IMR-90 (cell line): ENCODE results near the gene SYNRG.

Experiments
- BHLHE40 ChIP-seq: fragments of 150-350 bp; IDR thresholded peaks from 2 replicates; pipeline ENCODE4 v1.6.1; 2016; ENCODE audit warnings: mild to moderate bottlenecking, low read depth, low read length
- CEBPB ChIP-seq: IDR thresholded peaks from 2 replicates; pipeline ENCODE4 v1.6.1; 2012; ENCODE audit warnings: low read depth, low read length, improper control_type of control experiment
- CHD1 ChIP-seq: IDR thresholded peaks from 2 replicates; pipeline ENCODE4 v1.6.1; 2012; ENCODE audit warnings: low read depth, low read length, improper control_type of control experiment
- MXI1 ChIP-seq: IDR thresholded peaks from 2 replicates; pipeline ENCODE4 v1.6.1; 2012; ENCODE audit warnings: low read depth, mild to moderate bottlenecking, low read length, moderate library complexity, borderline replicate concordance
- POLR2A ChIP-seq: IDR thresholded peaks from 2 replicates; pipeline ENCODE4 v1.6.1; 2012; ENCODE audit warnings: mild to moderate bottlenecking, low read depth, low read length
- RAD21 ChIP-seq: IDR thresholded peaks from 2 replicates; pipeline ENCODE4 v1.6.1; 2012; ENCODE audit warnings: low read length, improper control_type of control experiment
- RCOR1 ChIP-seq: IDR thresholded peaks from 2 replicates; pipeline ENCODE4 v1.6.1; 2012; ENCODE audit warnings: mild to moderate bottlenecking, low read length, improper control_type of control experiment; ENCODE audit not compliant: insufficient replicate concordance
- TF ChIP-seq, protein P1 (sequence below): conservative IDR thresholded peaks from 2 replicates; pipeline ENCODE4 v1.5.1; 2012; ENCODE audit warnings: mild to moderate bottlenecking, low read depth, low read length, improper control_type of control experiment
- TF ChIP-seq, protein P2 (sequence below): fragments of 150-350 bp; IDR thresholded peaks from 2 replicates; pipeline ENCODE4 v1.6.1; 2017; ENCODE audit warnings: mild to moderate bottlenecking, antibody characterized with exemption, low read length, low read depth

DNA sequence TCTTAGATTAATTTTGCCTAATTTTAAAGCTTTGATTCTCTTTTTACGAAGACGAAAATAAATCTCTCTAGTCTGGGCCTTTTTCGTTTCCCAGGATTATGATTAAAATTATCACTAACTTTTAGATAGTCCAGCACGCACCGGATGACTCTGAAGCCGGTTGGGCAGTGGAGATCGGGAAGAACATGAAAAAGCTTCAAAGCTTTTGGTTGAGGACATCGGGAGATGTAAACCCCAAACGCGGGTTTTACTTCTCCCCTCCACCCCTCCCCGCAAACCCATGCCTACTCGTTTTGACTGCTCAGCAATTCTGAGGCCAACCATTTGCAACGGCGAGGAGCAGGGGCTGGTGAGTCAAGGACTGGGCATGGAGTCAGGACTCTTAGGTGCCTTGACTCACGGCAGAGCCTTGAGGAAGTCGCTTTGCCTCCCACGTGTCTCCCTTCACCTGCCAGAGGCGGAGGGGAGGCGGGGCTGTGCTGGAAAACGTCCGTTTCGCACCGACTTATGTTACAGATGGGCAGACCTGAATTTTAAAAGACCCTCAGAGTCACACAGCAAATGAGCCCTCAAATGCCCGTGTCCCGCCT, 120.5 kb downstream of the SYNRG start:
- TF ChIP-seq, protein P1, sequence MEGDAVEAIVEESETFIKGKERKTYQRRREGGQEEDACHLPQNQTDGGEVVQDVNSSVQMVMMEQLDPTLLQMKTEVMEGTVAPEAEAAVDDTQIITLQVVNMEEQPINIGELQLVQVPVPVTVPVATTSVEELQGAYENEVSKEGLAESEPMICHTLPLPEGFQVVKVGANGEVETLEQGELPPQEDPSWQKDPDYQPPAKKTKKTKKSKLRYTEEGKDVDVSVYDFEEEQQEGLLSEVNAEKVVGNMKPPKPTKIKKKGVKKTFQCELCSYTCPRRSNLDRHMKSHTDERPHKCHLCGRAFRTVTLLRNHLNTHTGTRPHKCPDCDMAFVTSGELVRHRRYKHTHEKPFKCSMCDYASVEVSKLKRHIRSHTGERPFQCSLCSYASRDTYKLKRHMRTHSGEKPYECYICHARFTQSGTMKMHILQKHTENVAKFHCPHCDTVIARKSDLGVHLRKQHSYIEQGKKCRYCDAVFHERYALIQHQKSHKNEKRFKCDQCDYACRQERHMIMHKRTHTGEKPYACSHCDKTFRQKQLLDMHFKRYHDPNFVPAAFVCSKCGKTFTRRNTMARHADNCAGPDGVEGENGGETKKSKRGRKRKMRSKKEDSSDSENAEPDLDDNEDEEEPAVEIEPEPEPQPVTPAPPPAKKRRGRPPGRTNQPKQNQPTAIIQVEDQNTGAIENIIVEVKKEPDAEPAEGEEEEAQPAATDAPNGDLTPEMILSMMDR = no peak
- TF ChIP-seq BHLHE40 = peak; percentile 50
- TF ChIP-seq POLR2A = no peak
- TF ChIP-seq RAD21 = no peak
- TF ChIP-seq MXI1 = peak; percentile 93
- TF ChIP-seq, protein P2, sequence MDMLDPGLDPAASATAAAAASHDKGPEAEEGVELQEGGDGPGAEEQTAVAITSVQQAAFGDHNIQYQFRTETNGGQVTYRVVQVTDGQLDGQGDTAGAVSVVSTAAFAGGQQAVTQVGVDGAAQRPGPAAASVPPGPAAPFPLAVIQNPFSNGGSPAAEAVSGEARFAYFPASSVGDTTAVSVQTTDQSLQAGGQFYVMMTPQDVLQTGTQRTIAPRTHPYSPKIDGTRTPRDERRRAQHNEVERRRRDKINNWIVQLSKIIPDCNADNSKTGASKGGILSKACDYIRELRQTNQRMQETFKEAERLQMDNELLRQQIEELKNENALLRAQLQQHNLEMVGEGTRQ = peak; percentile 79
- TF ChIP-seq CEBPB = peak; percentile 63
- peak; percentile 51 for TF ChIP-seq RCOR1
- 0 out of 2 replicates have a peak, but pooled peaks have one; percentile 88 for TF ChIP-seq CHD1
